SK-N-SH (cell line): ENCODE data around the gene TGFBR3. TPM values are rescaled to one million over a fixed set of nuclear protein-coding genes. Genes with fewer than 3 reads are reported as not detected.

ENCODE experiments used
- CTCF ChIA-PET: fragments of 300-600, 350-600 bp; formaldehyde crosslinking; extraction: SDS; loops from one replicate; lab custom pipeline; 2021; lab: Yijun Ruan, JAX
- POLR2A ChIA-PET: fragments of 350-600 bp; sonication (Branson Sonifier 250); formaldehyde crosslinking; extraction: SDS; loops from one replicate; lab custom pipeline; 2020; ENCODE audit warnings: antibody characterized with exemption, inconsistent platforms; lab: Yijun Ruan, JAX
- DNase-seq: peaks from one replicate; pipeline ENCODE4 v3.0.0; 2012
- H2AFZ ChIP-seq: fragments of 200-600 bp; sonication (generic); 2 replicates; pipeline ENCODE4 v1.8.1; 2016; ENCODE audit warnings: antibody characterized with exemption, mild to moderate bottlenecking, low read depth
- H3F3A ChIP-seq: fragments of 200-600 bp; sonication (generic); replicated peaks from 2 replicates; pipeline ENCODE3; 2016; ENCODE audit warnings: antibody characterized with exemption, mild to moderate bottlenecking; ENCODE audit not compliant: insufficient read depth
- H3K27ac ChIP-seq, 2 experiments: fragments of 200-500 bp in 1 of 2; fragments of 200-600 bp in 1 of 2; sonication (Bioruptor generic) in 1 of 2; sonication (generic), shearing (Covaris generic) in 1 of 2; 2 replicates each; pipeline versions ENCODE4 v1.5.1 to v1.6.1; 2014 to 2016; ENCODE audit warnings: low read depth in 2 of 2, inconsistent platforms in 1 of 2, low read length in 1 of 2, mild to moderate bottlenecking in 1 of 2, mixed read lengths in 1 of 2
- H3K27me3 ChIP-seq: fragments of 200-600 bp; sonication (generic), shearing (Covaris generic); 2 replicates; pipeline ENCODE4 v1.6.1; 2016; ENCODE audit warnings: mixed run types; ENCODE audit not compliant: insufficient read depth
- H3K36me3 ChIP-seq, 2 experiments: fragments of 200-500 bp in 1 of 2; fragments of 200-600 bp in 1 of 2; sonication (Bioruptor generic) in 1 of 2; sonication (generic) in 1 of 2; replicated peaks in 1 of 2; 2 replicates each; pipeline versions ENCODE3 to v1.5.1; 2014 to 2016; ENCODE audit warnings: low read length in 1 of 2, mild to moderate bottlenecking in 1 of 2; ENCODE audit not compliant: insufficient read depth in 2 of 2, control insufficient read depth in 1 of 2
- H3K4me1 ChIP-seq, 2 experiments: fragments of 200-500 bp in 1 of 2; fragments of 200-600 bp in 1 of 2; sonication (Bioruptor generic) in 1 of 2; sonication (generic), shearing (Covaris generic) in 1 of 2; 2 replicates each; pipeline versions ENCODE4 v1.5.1 to v1.6.1; 2014 to 2016; ENCODE audit warnings: low read depth in 1 of 2, low read length in 1 of 2, mixed run types in 1 of 2; ENCODE audit not compliant: insufficient read depth in 2 of 2, control insufficient read depth in 1 of 2
- H3K4me2 ChIP-seq: fragments of 200-600 bp; sonication (generic), shearing (Covaris generic); 2 replicates; pipeline ENCODE4 v1.6.1; 2017; ENCODE audit warnings: mixed run types
- H3K4me3 ChIP-seq, 2 experiments: fragments of 200-500 bp in 1 of 2; fragments of 200-600 bp in 1 of 2; sonication (Bioruptor generic) in 1 of 2; sonication (generic), shearing (Covaris generic) in 1 of 2; 2 replicates each; pipeline versions ENCODE4 v1.5.1 to v1.8.1; 2014 to 2016; ENCODE audit warnings: low read depth in 2 of 2, inconsistent platforms in 1 of 2, low read length in 1 of 2, mild to moderate bottlenecking in 1 of 2, mixed read lengths in 1 of 2, moderate library complexity in 1 of 2
- H3K79me2 ChIP-seq: fragments of 200-600 bp; sonication (generic); 2 replicates; pipeline ENCODE4 v1.8.1; 2017; ENCODE audit warnings: mild to moderate bottlenecking; ENCODE audit not compliant: insufficient read depth
- H3K9ac ChIP-seq: fragments of 200-600 bp; sonication (generic); 2 replicates; pipeline ENCODE4 v1.6.1; 2017; ENCODE audit warnings: mixed run types
- H3K9me2 ChIP-seq: fragments of 200-600 bp; sonication (generic); 2 replicates; pipeline ENCODE4 v1.6.1; 2017; ENCODE audit warnings: mixed run types
- H3K9me3 ChIP-seq: fragments of 200-600 bp; sonication (generic); 2 replicates; pipeline ENCODE4 v1.6.1; 2017; ENCODE audit warnings: mixed run types, mild to moderate bottlenecking, moderate library complexity
- H4K20me1 ChIP-seq: fragments of 200-600 bp; sonication (generic); 2 replicates; pipeline ENCODE4 v1.6.1; 2017; ENCODE audit warnings: mild to moderate bottlenecking, mixed run types; ENCODE audit not compliant: insufficient read depth
- CTCF ChIP-seq: fragments of 200-600 bp; sonication (generic); IDR thresholded peaks from 2 replicates; pipeline ENCODE4 v1.6.1; 2017; ENCODE audit warnings: antibody characterized with exemption, mild to moderate bottlenecking, moderate library complexity
- FOXM1 ChIP-seq: IDR thresholded peaks from 2 replicates; pipeline ENCODE4 v1.4.0; 2012; ENCODE audit warnings: low read depth, mild to moderate bottlenecking
- GABPA ChIP-seq: IDR thresholded peaks from 2 replicates; pipeline ENCODE4 v1.4.0; 2012; ENCODE audit warnings: low read depth, mild to moderate bottlenecking
- IRF3 ChIP-seq: fragments of 150-350 bp; IDR thresholded peaks from 2 replicates; pipeline ENCODE4 v1.6.1; 2016; ENCODE audit warnings: mild to moderate bottlenecking, low read depth, low read length
- MEF2A ChIP-seq: IDR thresholded peaks from 2 replicates; pipeline ENCODE4 v1.4.0; 2012; ENCODE audit warnings: low read depth, borderline replicate concordance
- NFIC ChIP-seq: IDR thresholded peaks from 2 replicates; pipeline ENCODE4 v1.4.0; 2012; ENCODE audit warnings: borderline replicate concordance
- PBX3 ChIP-seq: IDR thresholded peaks from 2 replicates; pipeline ENCODE4; 2012
- POLR2AphosphoS5 ChIP-seq: IDR thresholded peaks from 2 replicates; pipeline ENCODE4 v1.6.1; 2012; ENCODE audit warnings: low read depth, low read length
- USF1 ChIP-seq: IDR thresholded peaks from 2 replicates; pipeline ENCODE4 v1.4.0; 2012; ENCODE audit warnings: low read depth, borderline replicate concordance
- WGBS: methylation state at CpG from one replicate; pipeline ENCODE4 v1.1.6; 2017; ENCODE audit warnings: low lambda C conversion rate; 5-methylcytosine and 5-hydroxymethylcytosine counted together
- polyA plus RNA-seq, 3 experiments: library from polyadenylated mRNA; depleted of rRNA; stranded (reverse); fragments of >200 nt; gene quantifications; 2 replicates each; pipeline ENCODE4 v1.2.3, GENCODE V29; 2012

Gene TGFBR3
- polyA plus RNA-seq, 1 of the 3 experiments (the other 2 are of a cell fraction): 0.07 TPM

GRCh38 chr1:91803847-91804545, 82.0 kb downstream of the TGFBR3 start:
- no peak overlapping the region for H2AFZ ChIP-seq
- ChIA-PET POLR2A (no interaction called here), CTCF (no interaction called here)
- no peaks in the 10 kb centered on the region for H3K9me3 ChIP-seq
- DNase-seq: no peak
- H3K9ac ChIP-seq: no peak overlapping the region
- H3K4me2 ChIP-seq: no peak overlapping the region
- H3K4me3 ChIP-seq: no peak overlapping the region
- no peaks in the 10 kb centered on the region for H3F3A ChIP-seq
- H3K36me3 ChIP-seq: no peaks in the 10 kb centered on the region
- H3K27me3 ChIP-seq: peaks cover 47% of the 10 kb centered on the region; the same call in 1 of the 2 replicates
- H4K20me1 ChIP-seq: no peaks in the 10 kb centered on the region
- WGBS: 5% methylated on average over 6 of the region's 6 CpGs
- TF ChIP-seq FOXM1 (no peak), USF1 (no peak), IRF3 (no peak), CTCF (no peak), MEF2A (no peak), NFIC (no peak), POLR2AphosphoS5 (no peak), PBX3 (no peak)
- H3K27ac ChIP-seq: no peak overlapping the region
- no peaks in the 10 kb centered on the region for H3K9me2 ChIP-seq
- H3K4me1 ChIP-seq: no peaks in the 10 kb centered on the region; a peak in 1 of 4 replicates
- no peaks in the 10 kb centered on the region for H3K79me2 ChIP-seq

GRCh38 chr1:91803123-91803522, 82.8 kb downstream of the TGFBR3 start:
- H3K79me2 ChIP-seq: no peaks in the 10 kb centered on the region
- H3K36me3 ChIP-seq: no peaks in the 10 kb centered on the region
- ChIA-PET CTCF (no interaction called here), POLR2A (no interaction called here)
- H3K9me3 ChIP-seq: no peaks in the 10 kb centered on the region
- no peaks in the 10 kb centered on the region for H4K20me1 ChIP-seq
- no peak overlapping the region for H2AFZ ChIP-seq
- no peaks in the 10 kb centered on the region for H3K9me2 ChIP-seq
- DNase-seq: no peak
- no peak overlapping the region for H3K27ac ChIP-seq
- no peaks in the 10 kb centered on the region; a peak in 1 of 4 replicates for H3K4me1 ChIP-seq
- H3K4me2 ChIP-seq: no peak overlapping the region
- peaks cover 50% of the 10 kb centered on the region; the same call in 1 of the 2 replicates for H3K27me3 ChIP-seq
- no peak overlapping the region for H3K4me3 ChIP-seq
- 8% methylated on average over 8 of the region's 8 CpGs for WGBS
- no peaks in the 10 kb centered on the region for H3F3A ChIP-seq
- no peak overlapping the region for H3K9ac ChIP-seq
- TF ChIP-seq GABPA: no peak
